Fibroblast of lung (primary cell): ENCODE data around the gene LRRC3C. TPM values are rescaled to one million over a fixed set of nuclear protein-coding genes. Genes with fewer than 3 reads are reported as not detected.

Experiments
- DNase-seq, 2 donors: peaks; one replicate each; pipeline versions ENCODE4 v3.0.0 to v3.0.0-alpha.2; 2010; ENCODE audit warnings: low read depth in 2 of 2
- H2AFZ ChIP-seq: 2 replicates; pipeline ENCODE4 v1.5.1; 2012; ENCODE audit warnings: low read length, control low read depth, inconsistent platforms
- H3K27ac ChIP-seq: 2 replicates; pipeline ENCODE4 v1.5.1; 2011; ENCODE audit warnings: low read length, control low read depth; ENCODE audit not compliant: insufficient read depth
- H3K27me3 ChIP-seq: 2 replicates; pipeline ENCODE4 v1.5.1; 2011; ENCODE audit warnings: mild to moderate bottlenecking, low read length; ENCODE audit not compliant: control insufficient read depth, insufficient read depth
- H3K36me3 ChIP-seq: 2 replicates; pipeline ENCODE4 v1.5.1; 2011; ENCODE audit warnings: low read length; ENCODE audit not compliant: control insufficient read depth, insufficient read depth
- H3K4me1 ChIP-seq: 2 replicates; pipeline ENCODE4 v1.5.1; 2011; ENCODE audit warnings: low read length; ENCODE audit not compliant: control insufficient read depth, insufficient read depth; ENCODE audit errors: extremely low read depth
- H3K4me2 ChIP-seq: 2 replicates; pipeline ENCODE4 v1.5.1; 2011; ENCODE audit warnings: low read length, control low read depth; ENCODE audit not compliant: insufficient read depth; ENCODE audit errors: extremely low read depth
- H3K4me3 ChIP-seq, 4 experiments: fragments of 200-600 bp in 1 of 4; sonication (generic) in 1 of 4; replicated peaks in 1 of 4; 2 replicates each; pipeline ENCODE4 v1.5.1; 2011 to 2016; ENCODE audit warnings: low read length in 4 of 4, low read depth in 3 of 4, mild to moderate bottlenecking in 3 of 4, control low read depth in 2 of 4, inconsistent platforms in 1 of 4, mixed read lengths in 1 of 4; ENCODE audit not compliant: insufficient read depth in 1 of 4; ENCODE audit errors: control extremely low read depth in 1 of 4
- H3K79me2 ChIP-seq: 2 replicates; pipeline ENCODE4 v1.5.1; 2012; ENCODE audit warnings: mild to moderate bottlenecking, low read length, inconsistent platforms; ENCODE audit not compliant: control insufficient read depth, insufficient read depth
- H3K9ac ChIP-seq: 2 replicates; pipeline ENCODE4 v1.5.1; 2011; ENCODE audit warnings: mild to moderate bottlenecking, low read length, control low read depth; ENCODE audit not compliant: insufficient read depth
- H3K9me3 ChIP-seq: 2 replicates; pipeline ENCODE4 v1.5.1; 2012; ENCODE audit warnings: low read depth, low read length; ENCODE audit not compliant: control insufficient read depth, insufficient read depth
- H4K20me1 ChIP-seq: 2 replicates; pipeline ENCODE4 v1.5.1; 2011; ENCODE audit warnings: low read length; ENCODE audit not compliant: control insufficient read depth, insufficient read depth; ENCODE audit errors: extremely low read depth
- EZH2 ChIP-seq: IDR thresholded peaks from 2 replicates; pipeline ENCODE4 v1.5.1; 2012; ENCODE audit warnings: low read length, control low read depth, mild to moderate bottlenecking; ENCODE audit errors: missing control alignments
- polyA plus RNA-seq, 2 donors: library from polyadenylated mRNA; depleted of rRNA in 1 of 2; stranded (reverse) in 1 of 2; unstranded in 1 of 2; fragments of >200 nt; gene quantifications; 2 replicates each; pipeline ENCODE4 v1.2.1, GENCODE V29; 2011 to 2012; ENCODE audit warnings: missing spikeins in 1 of 2
- total RNA-seq: library from RNA; depleted of rRNA; stranded (reverse); fragments of >200 nt; gene quantifications from 2 replicates; pipeline ENCODE4 v1.2.1, GENCODE V29; 2014
- TF ChIP-seq, protein P1 (sequence below), 2 donors: IDR thresholded peaks in 1 of 2; conservative IDR thresholded peaks in 1 of 2; 1 replicate in 1 of 2; 2 replicates in 1 of 2; pipeline ENCODE4 v1.5.1; 2011 to 2012; ENCODE audit warnings: low read length in 2 of 2, control low read depth in 1 of 2, inconsistent platforms in 1 of 2, low read depth in 1 of 2, mild to moderate bottlenecking in 1 of 2

Gene LRRC3C
- total and polyA plus RNA-seq, 2 donors (not counting 1 experiment from before 2014, with no cell fraction given) = not detected

DNA sequence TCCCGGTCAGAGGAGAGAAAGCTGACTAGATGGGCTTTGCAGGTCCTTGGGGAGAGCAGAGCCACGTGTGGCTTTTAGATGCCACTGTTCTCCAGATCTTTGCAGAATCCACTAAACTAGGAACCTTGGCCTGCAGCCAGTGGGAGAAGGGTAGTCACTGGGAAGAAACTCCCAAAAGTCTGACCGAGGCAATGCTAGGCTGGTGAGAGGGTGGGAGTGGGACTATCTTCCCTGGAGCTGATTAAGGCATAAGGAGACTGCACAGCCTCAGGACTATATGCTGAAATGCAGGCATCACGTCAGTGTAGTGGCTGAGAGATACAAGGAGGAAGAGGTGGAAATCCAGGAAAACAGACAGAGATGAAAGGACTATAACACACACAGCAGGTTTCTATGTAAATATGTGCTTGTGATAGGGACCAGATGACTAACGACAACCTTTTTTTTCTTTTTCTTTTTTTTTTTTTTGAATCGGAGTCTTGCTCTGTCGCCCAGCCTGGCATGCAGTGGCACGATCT, 33.1 kb downstream of the LRRC3C start:
- Histone ChIP-seq H2AFZ (no peak overlapping the region), H3K4me1 (no peaks in the 10 kb centered on the region), H3K4me3 (no peak overlapping the region), H3K79me2 (no peaks in the 10 kb centered on the region), H3K36me3 (no peaks in the 10 kb centered on the region), H3K9me3 (no peaks in the 10 kb centered on the region), H3K9ac (no peak overlapping the region), H3K27me3 (peaks cover 2% of the 10 kb centered on the region), H3K27ac (no peak overlapping the region), H4K20me1 (no peaks in the 10 kb centered on the region), H3K4me2 (no peak overlapping the region)
- no peak for TF ChIP-seq EZH2
- TF ChIP-seq, protein P1, sequence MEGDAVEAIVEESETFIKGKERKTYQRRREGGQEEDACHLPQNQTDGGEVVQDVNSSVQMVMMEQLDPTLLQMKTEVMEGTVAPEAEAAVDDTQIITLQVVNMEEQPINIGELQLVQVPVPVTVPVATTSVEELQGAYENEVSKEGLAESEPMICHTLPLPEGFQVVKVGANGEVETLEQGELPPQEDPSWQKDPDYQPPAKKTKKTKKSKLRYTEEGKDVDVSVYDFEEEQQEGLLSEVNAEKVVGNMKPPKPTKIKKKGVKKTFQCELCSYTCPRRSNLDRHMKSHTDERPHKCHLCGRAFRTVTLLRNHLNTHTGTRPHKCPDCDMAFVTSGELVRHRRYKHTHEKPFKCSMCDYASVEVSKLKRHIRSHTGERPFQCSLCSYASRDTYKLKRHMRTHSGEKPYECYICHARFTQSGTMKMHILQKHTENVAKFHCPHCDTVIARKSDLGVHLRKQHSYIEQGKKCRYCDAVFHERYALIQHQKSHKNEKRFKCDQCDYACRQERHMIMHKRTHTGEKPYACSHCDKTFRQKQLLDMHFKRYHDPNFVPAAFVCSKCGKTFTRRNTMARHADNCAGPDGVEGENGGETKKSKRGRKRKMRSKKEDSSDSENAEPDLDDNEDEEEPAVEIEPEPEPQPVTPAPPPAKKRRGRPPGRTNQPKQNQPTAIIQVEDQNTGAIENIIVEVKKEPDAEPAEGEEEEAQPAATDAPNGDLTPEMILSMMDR (conservative IDR thresholded peaks at IDR 0.05 in 1 of 2, IDR thresholded peaks at IDR 0.05 in 1 of 2; ENCODE audit: low read depth in 1 of 2, low read length in 2 of 2) = no peak
- DNase-seq = no peak

DNA sequence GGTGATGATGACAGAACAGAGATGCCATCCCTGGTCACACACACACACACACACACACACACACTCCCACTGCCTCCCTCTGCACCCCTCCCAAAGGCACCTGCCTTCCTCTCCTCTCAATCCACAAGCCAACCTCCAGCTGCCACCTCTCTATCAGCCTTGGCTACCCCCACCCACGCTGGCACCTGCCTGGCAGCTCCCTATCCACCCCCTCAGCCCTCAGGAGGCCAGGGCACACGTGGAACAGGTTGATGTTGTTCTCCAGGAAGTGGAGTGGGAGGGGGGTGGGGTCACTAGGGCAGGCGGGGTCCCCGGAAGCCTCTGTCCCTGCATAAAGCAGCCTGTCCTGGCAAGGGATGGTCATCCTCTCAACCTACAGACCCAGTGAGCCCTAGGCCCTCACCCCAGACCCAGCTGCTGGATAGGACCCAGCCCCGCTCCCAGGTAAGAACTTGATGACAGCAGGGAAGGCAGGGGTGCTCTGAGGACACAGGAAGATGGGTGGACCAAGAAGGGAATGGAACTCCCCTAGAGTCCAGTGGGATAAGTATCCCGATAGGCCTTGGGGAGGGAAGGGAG, 35.2 kb downstream of the LRRC3C start, which contains the start of gene GSDMA:
TSS of gene GSDMA (plus strand) at position 363 of the 579 bp plus-strand sequence. CDS start 2,684 bp downstream, outside the sequence.
- Histone ChIP-seq H3K4me1 (no peaks in the 10 kb centered on the region), H3K4me2 (no peak within 1 kb of the TSS), H3K27me3 (peaks cover 11% of the 10 kb centered on the region), H3K9ac (no peak within 1 kb of the TSS), H3K4me3 (no peak within 1 kb of the TSS), H4K20me1 (no peaks in the 10 kb centered on the region), H3K9me3 (no peaks in the 10 kb centered on the region), H2AFZ (no peak within 1 kb of the TSS), H3K27ac (no peak within 1 kb of the TSS), H3K36me3 (no peaks in the 10 kb centered on the region), H3K79me2 (no peaks in the 10 kb centered on the region)
- no peak for DNase-seq
- TF ChIP-seq EZH2 = no peak
- TF ChIP-seq, protein P1 (conservative IDR thresholded peaks at IDR 0.05 in 1 of 2, IDR thresholded peaks at IDR 0.05 in 1 of 2; ENCODE audit: low read depth in 1 of 2, low read length in 2 of 2) = no peak

DNA sequence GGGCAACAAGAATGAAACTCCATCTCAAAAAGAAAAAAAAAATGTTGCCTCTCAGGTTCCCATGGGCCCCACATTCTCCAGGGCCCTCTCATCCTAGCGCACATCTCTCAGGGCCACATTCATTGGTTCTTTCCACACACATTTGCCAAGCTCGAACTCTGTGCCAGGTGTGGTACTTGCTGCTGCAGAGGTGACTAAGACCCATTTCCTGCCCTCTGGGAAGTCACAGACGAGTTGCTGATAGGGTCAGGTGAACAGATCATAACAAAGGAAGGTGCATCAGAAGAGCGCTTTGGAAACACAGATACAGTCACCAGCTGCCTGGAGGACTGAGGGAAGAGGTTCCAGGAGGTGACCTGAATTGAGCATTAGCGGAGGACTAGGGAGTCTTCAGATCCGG, 36.3 kb downstream of the LRRC3C start:
- H3K4me1 ChIP-seq = no peaks in the 10 kb centered on the region
- H3K4me2 ChIP-seq = no peak overlapping the region
- H3K36me3 ChIP-seq = no peaks in the 10 kb centered on the region
- H3K27me3 ChIP-seq = peaks cover 11% of the 10 kb centered on the region
- no peaks in the 10 kb centered on the region for H3K79me2 ChIP-seq
- H3K4me3 ChIP-seq = no peak overlapping the region
- no peak overlapping the region for H2AFZ ChIP-seq
- TF ChIP-seq EZH2 = no peak
- TF ChIP-seq, protein P1 (conservative IDR thresholded peaks at IDR 0.05 in 1 of 2, IDR thresholded peaks at IDR 0.05 in 1 of 2; ENCODE audit: low read depth in 1 of 2, low read length in 2 of 2) = no peak
- no peak overlapping the region for H3K9ac ChIP-seq
- H3K27ac ChIP-seq = no peak overlapping the region
- no peaks in the 10 kb centered on the region for H3K9me3 ChIP-seq
- no peaks in the 10 kb centered on the region for H4K20me1 ChIP-seq
- DNase-seq = no peak
